Small intestine (tissue), 7 donors: Measurements from ENCODE around the gene RAB28. TPM values are rescaled to one million over a fixed set of nuclear protein-coding genes. Genes with fewer than 3 reads are reported as not detected.
"Not testable (repeated sequence)": the region's sequence is repeated elsewhere in the genome, so short reads cannot be mapped to it uniquely, and the experiment has no call there.

ENCODE experiments used
- DNase-seq, 2 donors: peaks; one replicate each; pipeline versions ENCODE4 v3.0.0 to v3.0.0-alpha.2; 2013
- FAIRE-seq: peaks from 2 replicates; lab custom pipeline; 2012; peaks lifted over from hg19 to GRCh38; lab: Jason Lieb, UNC
- H3K27ac ChIP-seq, 3 donors: one replicate each; pipeline ENCODE4 v1.5.1; 2013; ENCODE audit warnings: low read length in 2 of 3, mild to moderate bottlenecking in 2 of 3, control low read depth in 1 of 3, inconsistent platforms in 1 of 3, low read depth in 1 of 3, moderate library complexity in 1 of 3
- H3K27me3 ChIP-seq, 3 donors: one replicate each; pipeline ENCODE4 v1.6.1; 2013; ENCODE audit warnings: low read length in 3 of 3, inconsistent platforms in 1 of 3; ENCODE audit not compliant: control insufficient read depth in 3 of 3, insufficient read depth in 3 of 3
- H3K36me3 ChIP-seq, 3 donors: one replicate each; pipeline ENCODE4 v1.6.1; 2013; ENCODE audit warnings: low read length in 3 of 3, inconsistent platforms in 1 of 3, low read depth in 1 of 3, mild to moderate bottlenecking in 1 of 3, moderate library complexity in 1 of 3; ENCODE audit not compliant: control insufficient read depth in 3 of 3, insufficient read depth in 2 of 3
- H3K4me1 ChIP-seq, 3 donors: one replicate each; pipeline ENCODE4 v1.6.1; 2013; ENCODE audit warnings: low read length in 2 of 3, inconsistent platforms in 1 of 3, low read depth in 1 of 3, mild to moderate bottlenecking in 1 of 3, moderate library complexity in 1 of 3; ENCODE audit not compliant: control insufficient read depth in 3 of 3, insufficient read depth in 2 of 3
- H3K4me3 ChIP-seq, 3 donors: one replicate each; pipeline ENCODE4 v1.5.1; 2013; ENCODE audit warnings: low read length in 3 of 3, control low read depth in 1 of 3, inconsistent platforms in 1 of 3, low read depth in 1 of 3, mild to moderate bottlenecking in 1 of 3, moderate library complexity in 1 of 3
- H3K9me3 ChIP-seq, 2 donors: one replicate each; pipeline ENCODE4 v1.6.1; 2013; ENCODE audit warnings: low read depth in 1 of 2, low read length in 1 of 2; ENCODE audit not compliant: control insufficient read depth in 2 of 2, insufficient read depth in 1 of 2
- WGBS, 3 donors: extraction: QIAGEN DNeasy Blood & Tissue Kit; methylation state at CpG; one replicate each; pipeline ENCODE4 v1.1.7; 2013; 5-methylcytosine and 5-hydroxymethylcytosine counted together
- polyA plus RNA-seq, 4 donors: library from polyadenylated mRNA; stranded (reverse) in 3 of 4; unstranded in 1 of 4; fragments of 200-250 nt in 3 of 4; fragments of 120-200 nt in 1 of 4; gene quantifications; one replicate each; pipeline versions ENCODE4 v1.2.1 to v1.2.3, GENCODE V29; 2013
- donor health status: healthy with polysubstance abuse.
- donor health status: control.
- donor health status: control.
- donor health status: Bipolar disorder and iron deficiency.
- donor health status: healthy.

RAB28 gene
- polyA plus RNA-seq, 4 donors: 7.4 to 16.7 (median 11.0) TPM

GRCh38 chr4:13427599-13428325 lies 56.4 kb downstream of the RAB28 start:
- Histone ChIP-seq H3K27me3 (no peaks in the 10 kb centered on the region), H3K27ac (no peak overlapping the region), H3K9me3 (peaks cover 0 to 4% of the 10 kb centered on the region in 2 donors), H3K4me3 (peak overlapping the region in 1 of 3 donors; percentile 17), H3K36me3 (peaks cover 0 to 4% (median 0%) of the 10 kb centered on the region in 3 donors), H3K4me1 (no peaks in the 10 kb centered on the region)
- 81 to 90% (median 81%) methylated on average over 20 of the region's 20 CpGs for WGBS, 3 donors
- peak in 1 of 2 donors; percentile 29 for DNase-seq
- FAIRE-seq: no peak

- no peaks in the 10 kb centered on the region for H3K27me3 ChIP-seq
- no peaks in the 10 kb centered on the region for H3K4me1 ChIP-seq
- H3K4me3 ChIP-seq: no peak overlapping the region
- no peak overlapping the region for H3K27ac ChIP-seq
- WGBS, 3 donors: 92 to 97% (median 96%) methylated on average over 25 to 32 of the region's 32 CpGs
- DNase-seq: no peak
- peaks cover 0 to 15% of the 10 kb centered on the region in 2 donors for H3K9me3 ChIP-seq
- peaks cover 0 to 10% (median 0%) of the 10 kb centered on the region in 3 donors for H3K36me3 ChIP-seq
- FAIRE-seq: no peak
These were observed 68.9 kb downstream of the RAB28 start for GRCh38 chr4:13415068-13415785.

DNA sequence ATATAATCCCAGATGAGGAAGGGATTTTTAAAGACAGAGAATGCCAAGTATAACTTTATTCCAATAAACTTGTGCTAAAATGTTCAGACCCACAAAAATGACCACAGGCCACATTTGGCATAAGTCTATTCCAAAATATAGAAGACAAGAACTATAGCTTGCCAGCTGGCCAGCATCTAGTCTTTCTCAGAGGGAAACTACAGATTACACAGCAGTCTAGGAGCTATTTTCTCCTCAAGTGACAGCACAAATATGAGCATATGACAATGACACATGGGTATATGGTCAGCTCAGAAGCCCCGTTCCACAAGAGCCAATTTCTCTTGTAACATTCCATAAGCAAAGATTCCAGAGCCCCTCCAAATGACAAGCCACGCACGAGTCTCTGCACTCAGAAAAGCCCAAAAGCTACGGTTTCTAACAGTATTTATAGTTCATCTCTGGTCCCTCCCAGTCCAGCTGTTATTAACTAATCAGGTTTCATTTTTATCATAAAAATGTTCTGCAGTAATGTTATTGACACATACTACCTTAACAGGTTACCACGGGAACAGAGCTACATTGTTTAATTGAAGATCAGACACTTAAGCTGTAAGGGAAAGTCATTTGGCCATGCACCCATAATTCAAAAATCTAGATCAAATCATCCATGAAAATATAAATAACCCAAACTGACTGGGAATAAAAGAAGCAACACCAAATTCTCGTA lies 70.3 kb downstream of the RAB28 start:
- no peak for FAIRE-seq
- H3K27ac ChIP-seq: no peak overlapping the region
- no peaks in the 10 kb centered on the region for H3K27me3 ChIP-seq
- H3K9me3 ChIP-seq: peaks cover 0 to 15% of the 10 kb centered on the region in 2 donors
- H3K4me3 ChIP-seq: no peak overlapping the region
- H3K36me3 ChIP-seq: peaks cover 0 to 10% (median 0%) of the 10 kb centered on the region in 3 donors
- WGBS, 3 donors: 67 to 76% (median 74%) methylated on average over 6 of the region's 6 CpGs
- H3K4me1 ChIP-seq: no peaks in the 10 kb centered on the region
- DNase-seq: no peak

DNA sequence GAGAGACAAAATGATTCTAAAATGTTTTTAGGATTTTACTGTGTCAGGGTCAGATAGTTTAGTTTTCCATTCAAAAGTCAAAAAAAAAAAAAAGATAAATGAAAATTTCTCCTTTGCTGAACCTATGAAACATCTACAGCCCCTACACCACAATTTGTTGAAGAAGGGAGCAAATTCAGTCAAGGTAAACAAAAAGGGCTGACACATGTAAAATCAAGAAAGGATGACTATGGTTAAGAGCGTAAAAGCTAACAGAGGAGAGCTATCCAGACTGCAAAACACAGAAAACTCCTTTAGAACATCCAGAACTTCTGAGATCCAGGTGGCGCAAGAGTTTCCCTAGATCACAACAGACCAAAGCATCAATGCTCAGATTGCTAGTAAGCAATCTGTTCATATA lies 72.2 kb downstream of the RAB28 start:
- WGBS, 3 donors: 49 to 50% (median 49%) methylated on average over 2 of the region's 2 CpGs
- FAIRE-seq (no peak), DNase-seq (no peak)
- no peak overlapping the region for H3K4me3 ChIP-seq
- H3K9me3 ChIP-seq: peaks cover 0 to 4% of the 10 kb centered on the region in 2 donors
- no peaks in the 10 kb centered on the region for H3K27me3 ChIP-seq
- H3K36me3 ChIP-seq: peaks cover 0 to 6% (median 0%) of the 10 kb centered on the region in 3 donors
- no peak overlapping the region for H3K27ac ChIP-seq
- no peaks in the 10 kb centered on the region for H3K4me1 ChIP-seq

DNA sequence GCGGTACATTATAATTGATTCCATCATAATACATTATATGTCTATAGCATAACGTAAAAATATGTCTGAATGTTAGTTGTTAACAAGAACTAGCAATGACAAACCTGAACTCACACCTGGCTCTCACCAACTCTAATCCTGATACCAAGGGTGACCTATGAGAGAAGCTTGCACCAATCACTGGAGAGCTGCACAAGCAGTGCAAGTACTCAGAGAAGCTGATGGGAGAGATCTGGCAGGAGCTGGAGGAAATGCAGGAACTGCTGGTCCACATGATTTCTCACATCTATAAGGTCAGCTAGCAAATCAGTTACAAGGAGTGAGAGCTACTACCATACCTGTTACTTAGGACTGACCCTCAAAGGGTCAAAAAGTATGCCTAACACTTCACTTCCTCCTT lies 74.8 kb downstream of the RAB28 start:
- no peaks in the 10 kb centered on the region for H3K36me3 ChIP-seq
- no peak for FAIRE-seq
- H3K4me3 ChIP-seq: no peak overlapping the region
- WGBS, 3 donors: 97 to 98% (median 97%) methylated on average over 2 of the region's 2 CpGs
- H3K9me3 ChIP-seq: no peaks in the 10 kb centered on the region
- H3K27ac ChIP-seq: no peak overlapping the region
- no peaks in the 10 kb centered on the region for H3K4me1 ChIP-seq
- DNase-seq: no peak
- no peaks in the 10 kb centered on the region for H3K27me3 ChIP-seq

- 96 to 100% (median 97%) methylated on average over 3 of the region's 3 CpGs for WGBS, 3 donors
- H3K4me1 ChIP-seq, H3K9me3 ChIP-seq, H3K27me3 ChIP-seq, DNase-seq, H3K27ac ChIP-seq, H3K4me3 ChIP-seq, H3K36me3 ChIP-seq, FAIRE-seq: not testable (repeated sequence)
These were observed 78.0 kb downstream of the RAB28 start for GRCh38 chr4:13406156-13406555.

DNA sequence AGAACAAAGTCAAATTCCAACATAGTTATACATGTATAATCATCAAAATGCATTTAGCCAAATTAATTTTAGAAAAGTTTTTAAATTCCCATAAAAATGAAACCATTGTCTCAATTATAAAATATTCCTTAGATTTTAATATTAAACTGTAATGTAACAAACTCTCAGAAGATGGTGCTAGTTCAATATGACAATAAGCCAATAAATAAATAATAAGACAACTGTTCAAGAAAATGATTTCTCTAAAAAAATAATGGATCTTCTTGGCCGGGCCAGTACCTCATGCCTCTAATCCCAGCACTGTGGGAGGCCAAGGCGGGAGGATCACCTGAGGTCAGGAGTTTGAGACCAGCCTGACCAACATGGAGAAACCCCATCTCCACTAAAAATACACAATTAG lies 80.3 kb downstream of the RAB28 start:
- WGBS, 3 donors: 93 to 98% (median 96%) methylated on average over 2 of the region's 2 CpGs

GRCh38 chr4:13403326-13403725 lies 80.8 kb downstream of the RAB28 start:
- no peaks in the 10 kb centered on the region for H3K4me1 ChIP-seq
- H3K36me3 ChIP-seq: no peaks in the 10 kb centered on the region
- FAIRE-seq: no peak
- 84 to 88% (median 85%) methylated on average over 4 of the region's 4 CpGs for WGBS, 3 donors
- H3K9me3 ChIP-seq: no peaks in the 10 kb centered on the region
- no peak for DNase-seq
- H3K27ac ChIP-seq: no peak overlapping the region
- H3K27me3 ChIP-seq: no peaks in the 10 kb centered on the region
- H3K4me3 ChIP-seq: no peak overlapping the region

More for the DNA sequence above, 80.3 kb downstream of the RAB28 start:
- Histone ChIP-seq H3K27ac (no peak overlapping the region), H3K27me3 (no peaks in the 10 kb centered on the region), H3K36me3 (no peaks in the 10 kb centered on the region), H3K9me3 (no peaks in the 10 kb centered on the region), H3K4me3 (no peak overlapping the region), H3K4me1 (no peaks in the 10 kb centered on the region)
- FAIRE-seq (peak; percentile 86), DNase-seq (no peak)
